Body of pancreas (tissue), 4 donors: ENCODE results near the gene TSPAN10.

Source experiments
- CTCF ChIP-seq, 7 experiments: fragments of 450-650 bp in 4 of 7; fragments of 200-600 bp in 3 of 7; sonication (generic) in 3 of 7; IDR thresholded peaks; one replicate each; pipeline ENCODE4 v1.5.1; 2016 to 2019; ENCODE audit warnings: antibody characterized with exemption in 7 of 7
- POLR2A ChIP-seq, 3 donors: fragments of 450-650 bp; IDR thresholded peaks; one replicate each; pipeline ENCODE4 v1.6.1; 2016; ENCODE audit warnings: antibody characterized with exemption in 3 of 3, mild to moderate bottlenecking in 2 of 3

DNA sequence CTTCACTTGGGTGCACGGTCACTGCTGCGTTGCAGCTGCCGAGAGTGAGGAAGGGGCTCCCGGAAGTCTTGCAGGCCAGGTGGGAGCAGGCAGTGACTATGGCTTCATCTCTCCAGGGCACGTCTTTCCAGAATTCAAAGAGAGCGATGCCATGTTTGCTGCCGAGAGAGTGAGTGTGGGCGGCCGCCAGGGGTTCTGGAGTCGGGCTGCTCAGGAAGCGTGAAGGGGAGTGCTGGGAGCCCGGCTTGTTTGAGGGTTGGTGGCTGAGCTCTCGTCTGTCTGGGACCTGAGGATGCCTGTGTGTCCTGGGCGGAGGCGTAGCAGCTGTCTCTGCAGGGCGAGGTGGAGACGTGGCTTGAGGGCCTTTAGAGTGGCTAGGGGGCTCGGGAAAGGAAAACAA is 53.1 kb downstream of the TSPAN10 start:
- TF ChIP-seq CTCF (IDR thresholded peaks at IDR 0.05) (no peak), POLR2A (IDR thresholded peaks at IDR 0.05) (no peak)
